Retina (tissue), 1 donor: ENCODE measurements around the gene DYSF.

Source experiments
- DNase-seq: peaks from one replicate; pipeline ENCODE4 v3.0.0-alpha.2; 2016

The DYSF gene

GRCh38 chr2:71457123-71457915, 4.0 kb downstream of the DYSF start:
- no peak for DNase-seq

- DNase-seq: no peak
Measured at GRCh38 chr2:71457923-71458322, 4.6 kb downstream of the DYSF start.

GRCh38 chr2:71458413-71459083, 5.2 kb downstream of the DYSF start:
- DNase-seq: no peak

DNA sequence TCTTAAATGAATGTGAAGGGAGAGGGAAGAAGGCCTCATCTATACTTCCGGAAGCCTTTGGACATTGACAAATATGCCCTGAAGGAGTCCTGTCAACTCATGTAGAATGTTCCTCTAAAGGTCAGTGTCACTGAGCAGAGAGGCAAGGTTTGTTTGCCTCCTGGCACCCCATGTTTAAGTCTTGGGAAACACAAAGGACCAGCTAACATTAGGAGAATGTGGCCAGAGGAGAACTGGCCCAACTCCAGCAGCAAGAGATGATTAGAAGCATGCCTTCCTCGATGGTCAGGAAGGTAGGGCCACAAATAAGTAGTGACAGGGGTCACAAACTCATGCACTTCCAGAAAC, 5.7 kb downstream of the DYSF start:
- no peak for DNase-seq

DNA sequence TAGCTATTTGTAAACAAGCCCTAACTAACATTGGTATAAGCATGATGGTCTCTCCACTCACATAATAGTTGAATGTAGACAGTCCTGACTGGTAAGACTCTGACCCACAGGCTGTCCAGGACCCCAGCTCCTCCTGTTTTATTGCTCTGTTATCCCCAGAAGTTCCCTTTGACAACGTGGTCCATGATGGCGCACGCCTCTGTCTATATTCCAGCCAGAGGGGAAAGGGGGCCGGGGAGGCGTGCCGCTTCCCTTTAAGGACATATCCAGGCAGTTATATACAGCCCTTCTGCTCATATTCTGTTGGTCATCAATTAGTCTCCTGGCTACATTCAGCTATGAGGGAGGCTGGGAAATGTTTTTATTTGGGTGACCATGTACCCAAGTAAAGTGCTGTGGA, 6.7 kb downstream of the DYSF start:
- DNase-seq: no peak

- no peak for DNase-seq
Measured at GRCh38 chr2:71460595-71461303, 7.4 kb downstream of the DYSF start.

- no peak for DNase-seq
Measured at GRCh38 chr2:71461304-71461671, 7.9 kb downstream of the DYSF start.

- DNase-seq: no peak
Measured at GRCh38 chr2:71462056-71462605, 8.8 kb downstream of the DYSF start.

- DNase-seq: no peak
Measured at GRCh38 chr2:71462641-71463341, 9.4 kb downstream of the DYSF start.

GRCh38 chr2:71463342-71463654, 9.9 kb downstream of the DYSF start:
- no peak for DNase-seq

DNA sequence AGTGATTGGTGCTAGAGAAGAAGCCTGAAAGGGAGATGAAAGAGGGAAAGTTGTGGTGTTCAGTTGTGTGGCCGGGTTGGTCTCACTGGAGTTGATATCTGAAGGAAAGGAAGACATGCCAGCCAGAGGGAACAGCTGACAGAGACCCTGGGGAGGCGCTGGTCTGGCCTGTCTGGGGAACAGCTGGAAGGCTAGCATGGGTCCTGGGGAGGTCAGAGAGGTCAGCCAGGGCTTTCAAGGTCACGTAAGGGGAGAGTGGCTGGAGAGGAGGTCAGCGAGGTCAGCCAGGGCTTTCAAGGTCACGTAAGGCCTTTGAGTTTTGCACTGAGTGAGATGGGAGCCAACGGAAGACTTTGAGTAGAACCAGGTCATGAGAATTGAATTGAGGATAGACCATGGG, 11.0 kb downstream of the DYSF start:
- no peak for DNase-seq

DNA sequence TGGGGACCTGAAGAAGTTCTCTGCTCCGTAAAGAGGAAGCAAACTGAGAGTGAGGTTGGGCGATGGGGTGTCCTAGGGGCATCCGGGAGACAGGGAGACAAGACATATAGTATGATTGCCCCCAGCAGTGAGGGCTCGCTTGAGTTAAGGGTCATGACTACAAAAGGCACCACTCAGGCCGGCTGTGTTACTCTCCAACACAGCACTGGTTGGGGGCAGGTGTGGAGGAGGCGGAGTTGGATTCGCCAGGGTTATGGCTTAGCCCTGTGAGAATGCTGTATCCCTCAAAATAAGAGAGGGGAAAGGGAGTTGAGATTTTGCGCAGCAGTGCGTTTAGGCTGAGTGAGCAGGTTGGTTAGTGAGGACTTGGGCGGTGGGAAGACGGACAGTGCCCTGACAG, 12.0 kb downstream of the DYSF start:
- no peak for DNase-seq

DNA sequence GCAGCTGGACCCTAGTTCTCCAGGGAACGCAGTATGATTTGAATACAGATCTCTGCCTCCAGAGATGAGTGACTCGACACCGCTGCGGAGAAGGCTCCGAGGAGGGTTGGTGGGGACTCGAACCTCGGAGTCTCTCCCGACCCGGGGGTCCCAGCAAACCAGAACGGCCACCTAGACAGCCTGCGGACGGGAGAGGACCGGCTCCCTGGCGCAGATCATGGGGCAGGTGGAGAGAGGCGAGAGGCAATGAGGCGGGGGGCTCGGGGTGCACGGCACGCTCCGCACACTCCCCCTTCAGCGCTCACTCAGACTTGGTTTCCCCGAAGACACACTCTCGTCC, 12.6 kb downstream of the DYSF start:
- no peak for DNase-seq

DNA sequence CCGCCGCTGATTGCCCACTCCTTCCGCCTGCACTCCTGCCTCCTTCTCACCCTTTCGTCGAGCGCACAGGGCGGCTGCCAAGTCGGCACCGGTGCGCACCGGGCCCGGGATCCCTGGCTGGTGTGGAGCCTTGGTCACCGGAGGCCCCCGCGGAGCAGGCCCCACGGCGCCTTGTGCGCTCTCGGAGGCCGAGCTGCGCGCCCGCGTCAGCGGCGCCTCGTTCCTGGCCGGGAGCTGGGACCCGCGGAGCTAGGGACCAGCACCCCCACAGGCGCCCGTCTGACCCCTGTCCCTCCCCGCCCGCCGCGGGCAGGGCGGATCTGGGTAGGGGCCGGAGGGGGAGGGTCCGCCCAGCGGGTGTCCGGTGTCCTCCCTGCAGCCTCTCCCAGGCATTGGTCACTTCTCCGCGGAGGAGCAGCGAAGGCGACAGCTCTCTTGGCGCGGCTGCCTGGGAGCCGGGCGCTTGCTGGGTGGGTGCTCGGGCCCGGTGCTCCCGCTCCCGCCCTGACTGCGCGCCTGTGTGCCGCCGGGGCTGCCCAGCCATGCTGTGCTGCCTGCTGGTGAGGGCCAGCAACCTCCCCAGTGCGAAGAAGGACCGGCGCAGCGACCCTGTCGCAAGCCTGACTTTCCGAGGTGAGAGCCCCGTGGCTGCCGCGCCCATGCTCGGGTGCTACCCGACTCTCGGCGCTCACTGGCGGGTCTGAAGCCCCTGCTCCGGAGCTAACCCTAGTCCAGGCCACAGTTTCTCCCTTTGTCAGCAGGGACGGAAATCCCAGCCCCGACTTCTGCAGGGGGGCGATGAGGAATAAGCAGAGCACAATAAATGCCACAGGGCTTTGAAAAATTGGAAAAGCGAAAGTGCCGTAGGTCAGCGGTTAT, 13.2 kb downstream of the DYSF start:
- peak; percentile 83 for DNase-seq

- no peak for DNase-seq
Measured at GRCh38 chr2:71467180-71467815, 13.9 kb downstream of the DYSF start.

DNA sequence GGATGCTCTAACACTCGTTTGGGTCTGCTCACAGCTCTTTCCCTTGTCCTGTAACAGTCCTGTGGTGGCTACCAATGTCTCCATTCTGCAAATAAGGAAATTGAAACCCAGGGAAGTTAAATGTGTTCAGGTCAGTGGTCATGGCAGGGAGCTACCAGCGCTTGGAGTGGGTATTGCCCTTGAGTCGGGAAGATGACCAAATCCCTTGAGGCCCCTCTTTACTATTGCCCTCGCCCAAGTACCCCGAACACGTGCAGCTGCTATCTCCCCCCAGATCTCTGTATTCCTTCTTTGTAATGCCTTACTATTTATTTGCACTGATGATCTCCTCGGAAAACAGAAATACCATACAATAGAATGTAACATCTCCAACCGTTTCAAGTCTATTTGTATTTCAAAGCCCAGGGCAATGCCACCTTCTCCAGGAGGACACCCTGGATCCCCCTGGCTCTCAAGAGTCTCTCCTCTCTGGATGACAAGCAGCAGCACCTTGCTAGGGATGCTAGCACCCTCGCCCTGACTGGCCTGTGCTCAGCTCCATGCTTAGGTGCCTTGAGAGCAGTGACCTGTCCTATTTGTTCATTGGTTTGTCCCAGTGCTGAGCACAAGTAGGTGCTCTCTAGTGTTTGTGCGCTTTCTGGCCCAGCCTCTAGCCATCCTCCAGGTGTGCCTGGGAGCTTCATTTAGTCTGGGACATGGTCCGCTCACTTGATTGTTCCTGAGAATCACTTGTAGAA, 15.1 kb downstream of the DYSF start:
- DNase-seq: no peak

- no peak for DNase-seq
Measured at GRCh38 chr2:71469403-71470398, 16.3 kb downstream of the DYSF start.

- DNase-seq: no peak
Measured at GRCh38 chr2:71471276-71471675, 17.9 kb downstream of the DYSF start.

DNA sequence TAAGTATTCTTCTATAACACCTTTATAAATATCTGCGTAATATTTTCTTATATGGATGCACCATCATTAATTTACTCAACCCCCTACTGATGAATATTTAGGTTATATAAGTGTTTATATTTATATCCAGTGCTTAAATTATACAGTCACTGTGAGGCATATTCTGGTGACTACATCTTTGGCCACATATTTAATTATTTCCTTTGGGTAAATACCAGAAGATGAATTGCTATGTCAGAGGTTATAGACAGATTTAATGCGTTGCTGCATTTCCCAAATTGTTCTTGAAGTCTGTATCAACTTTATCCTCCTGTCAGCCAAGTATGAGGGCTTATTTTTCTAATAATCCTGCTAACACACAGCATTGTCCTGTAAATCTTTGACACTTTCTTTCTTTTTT, 18.7 kb downstream of the DYSF start:
- DNase-seq: no peak
